ENCODE results near the gene MAD1L1.

DNA sequence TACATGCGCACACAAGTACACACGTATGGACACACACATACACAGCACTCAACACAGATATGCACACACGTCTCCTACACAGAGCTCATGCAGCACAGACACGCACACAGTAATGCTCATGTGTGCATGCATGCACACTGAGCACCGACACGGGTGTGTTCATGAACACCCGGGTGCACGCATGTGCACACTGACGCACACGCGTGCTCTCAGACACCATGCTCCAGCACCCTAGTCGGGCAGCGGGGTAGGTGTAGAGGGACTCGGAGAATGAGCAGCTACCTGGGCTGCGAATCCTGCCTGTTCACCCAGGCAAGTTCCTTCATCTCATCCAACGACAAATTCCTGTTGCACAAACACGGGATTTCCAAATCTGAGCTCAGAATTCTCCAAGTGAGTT lies 184.7 kb downstream of the MAD1L1 start:
- TF ChIP-seq CTCF (conservative IDR thresholded peaks at IDR 0.05; ENCODE audit: low read length): no peak
- no peak for TF ChIP-seq EZH2phosphoT487 (IDR thresholded peaks at IDR 0.05; ENCODE audit: borderline replicate concordance, low read depth, low read length)

Data from OCI-LY7 (cell line).